Hepatocyte (in vitro differentiated cells): Measurements from ENCODE around the gene CPEB3. TPM values are rescaled to one million over a fixed set of nuclear protein-coding genes. Genes with fewer than 3 reads are reported as not detected.

ENCODE experiments used
- DNase-seq: peaks from one replicate; pipeline ENCODE4 v3.0.0-alpha.2; 2016; ENCODE audit warnings: low spot score
- H2AFZ ChIP-seq: fragments of 200-600 bp; sonication (generic); 2 replicates; pipeline ENCODE4 v1.6.0; 2016; ENCODE audit warnings: antibody characterized with exemption, mild to moderate bottlenecking
- H3K27ac ChIP-seq: fragments of 200-600 bp; sonication (generic); 2 replicates; pipeline ENCODE4 v1.5.1; 2016; ENCODE audit warnings: mild to moderate bottlenecking
- H3K27me3 ChIP-seq: fragments of 200-600 bp; sonication (generic); 2 replicates; pipeline ENCODE4 v1.6.1; 2016
- H3K36me3 ChIP-seq: fragments of 200-600 bp; sonication (generic); replicated peaks from 2 replicates; pipeline ENCODE4 v1.5.1; 2016; ENCODE audit warnings: low read depth; ENCODE audit not compliant: insufficient read depth
- H3K4me1 ChIP-seq: fragments of 200-600 bp; sonication (generic); 2 replicates; pipeline ENCODE4 v1.5.1; 2016; ENCODE audit warnings: mild to moderate bottlenecking, moderate library complexity; ENCODE audit not compliant: insufficient read depth
- H3K4me2 ChIP-seq: fragments of 200-600 bp; sonication (generic); 2 replicates; pipeline ENCODE4 v1.6.0; 2016
- H3K4me3 ChIP-seq: fragments of 200-600 bp; sonication (generic); 2 replicates; pipeline ENCODE4 v1.5.1; 2016; ENCODE audit warnings: mild to moderate bottlenecking
- H3K79me2 ChIP-seq: fragments of 200-600 bp; sonication (generic); 2 replicates; pipeline ENCODE4 v1.6.0; 2017; ENCODE audit warnings: mild to moderate bottlenecking
- H3K9me2 ChIP-seq: fragments of 200-600 bp; sonication (generic); replicated peaks from 2 replicates; pipeline ENCODE4 v1.6.0; 2017; ENCODE audit warnings: mild to moderate bottlenecking; ENCODE audit not compliant: insufficient read depth
- H3K9me3 ChIP-seq: fragments of 200-600 bp; sonication (generic); 2 replicates; pipeline ENCODE4 v1.5.1; 2016; ENCODE audit warnings: low read depth, mild to moderate bottlenecking
- H4K20me1 ChIP-seq: fragments of 200-600 bp; sonication (generic); 2 replicates; pipeline ENCODE4 v1.6.0; 2016; ENCODE audit warnings: mild to moderate bottlenecking; ENCODE audit not compliant: insufficient read depth, poor library complexity, severe bottlenecking
- CTCF ChIP-seq: fragments of 200-600 bp; sonication (generic); IDR thresholded peaks from 2 replicates; pipeline ENCODE4 v1.5.1; 2016; ENCODE audit warnings: antibody characterized with exemption, mild to moderate bottlenecking; ENCODE audit not compliant: poor library complexity
- EZH2 ChIP-seq: fragments of 200-600 bp; sonication (generic); IDR thresholded peaks from 2 replicates; pipeline ENCODE4 v1.6.1; 2016; ENCODE audit warnings: antibody characterized with exemption, mild to moderate bottlenecking, borderline replicate concordance
- EZH2phosphoT487 ChIP-seq: fragments of 200-600 bp; sonication (generic); IDR thresholded peaks from one replicate; pipeline ENCODE4 v1.6.1; 2018; ENCODE audit warnings: antibody characterized with exemption, mild to moderate bottlenecking, low read depth, moderate library complexity; ENCODE audit not compliant: unreplicated experiment, severe bottlenecking
- WGBS: methylation state at CpG from one replicate; pipeline ENCODE4 v1.1.6; 2016; ENCODE audit warnings: low lambda C conversion rate; ENCODE audit errors: missing lambda C conversion rate; 5-methylcytosine and 5-hydroxymethylcytosine counted together
- polyA plus RNA-seq: library from polyadenylated mRNA; unstranded; fragments of >200 nt; fragmentation: Nextera tagmentation; extraction: Ambion mirVana; gene quantifications from 2 replicates; pipeline ENCODE4 v1.2.1, GENCODE V29; 2016
- total RNA-seq: library from RNA; depleted of rRNA; stranded (reverse); fragments of >200 nt; gene quantifications from 2 replicates; pipeline ENCODE4 v1.2.3, GENCODE V29; 2014

CPEB3 gene
- total and polyA plus RNA-seq, 2 experiments from 2014 or later = 4.0 to 4.9 TPM

- TF ChIP-seq EZH2phosphoT487 = no peak
- TF ChIP-seq CTCF = no peak
- TF ChIP-seq EZH2 = no peak
- Histone ChIP-seq H3K36me3 (no peaks in the 10 kb centered on the region), H3K4me2 (no peak overlapping the region), H3K9me2 (no peaks in the 10 kb centered on the region), H3K27ac (no peak overlapping the region), H4K20me1 (no peaks in the 10 kb centered on the region), H2AFZ (no peak overlapping the region), H3K4me3 (no peak overlapping the region), H3K4me1 (no peaks in the 10 kb centered on the region), H3K27me3 (no peaks in the 10 kb centered on the region), H3K79me2 (no peaks in the 10 kb centered on the region), H3K9me3 (no peaks in the 10 kb centered on the region)
- WGBS = 98% methylated on average over 4 of the region's 4 CpGs
- DNase-seq = no peak
Measured at GRCh38 chr10:92066386-92066785, 224.5 kb downstream of the CPEB3 start.

- H3K27me3 ChIP-seq = no peaks in the 10 kb centered on the region
- H3K4me2 ChIP-seq = no peak overlapping the region
- no peak overlapping the region for H2AFZ ChIP-seq
- no peaks in the 10 kb centered on the region for H3K36me3 ChIP-seq
- no peaks in the 10 kb centered on the region for H4K20me1 ChIP-seq
- no peak for TF ChIP-seq CTCF
- no peak for TF ChIP-seq EZH2phosphoT487
- no peak for TF ChIP-seq EZH2
- H3K79me2 ChIP-seq = no peaks in the 10 kb centered on the region
- no peaks in the 10 kb centered on the region for H3K9me2 ChIP-seq
- no peak for DNase-seq
- H3K4me3 ChIP-seq = no peak overlapping the region
- H3K4me1 ChIP-seq = no peaks in the 10 kb centered on the region
- H3K9me3 ChIP-seq = no peaks in the 10 kb centered on the region
- no peak overlapping the region for H3K27ac ChIP-seq
- 95% methylated on average over 2 of the region's 2 CpGs for WGBS
Measured at GRCh38 chr10:92064506-92064905, 226.4 kb downstream of the CPEB3 start.

GRCh38 chr10:92062273-92062672 lies 228.6 kb downstream of the CPEB3 start:
- H3K9me2 ChIP-seq = no peaks in the 10 kb centered on the region
- no peaks in the 10 kb centered on the region for H3K27me3 ChIP-seq
- H3K27ac ChIP-seq = no peak overlapping the region
- no peaks in the 10 kb centered on the region for H3K36me3 ChIP-seq
- no peaks in the 10 kb centered on the region for H3K9me3 ChIP-seq
- 65% methylated on average over 1 of the region's 1 CpG for WGBS
- H3K4me3 ChIP-seq = no peak overlapping the region
- no peak overlapping the region for H2AFZ ChIP-seq
- TF ChIP-seq EZH2 = no peak
- TF ChIP-seq CTCF = no peak
- H3K4me2 ChIP-seq = no peak overlapping the region
- H3K4me1 ChIP-seq = no peaks in the 10 kb centered on the region
- no peaks in the 10 kb centered on the region for H3K79me2 ChIP-seq
- DNase-seq = no peak
- H4K20me1 ChIP-seq = no peaks in the 10 kb centered on the region

GRCh38 chr10:92054807-92055206 lies 236.1 kb downstream of the CPEB3 start:
- Histone ChIP-seq H3K4me2 (no peak overlapping the region), H2AFZ (no peak overlapping the region), H3K9me3 (no peaks in the 10 kb centered on the region), H3K4me1 (no peaks in the 10 kb centered on the region), H3K4me3 (no peak overlapping the region), H3K9me2 (no peaks in the 10 kb centered on the region), H3K36me3 (no peaks in the 10 kb centered on the region), H3K79me2 (no peaks in the 10 kb centered on the region), H3K27ac (no peak overlapping the region), H3K27me3 (no peaks in the 10 kb centered on the region), H4K20me1 (no peaks in the 10 kb centered on the region)
- no peak for DNase-seq
- TF ChIP-seq EZH2phosphoT487 = no peak
- TF ChIP-seq CTCF = no peak
- TF ChIP-seq EZH2 = no peak
